B cell (primary cell): ENCODE measurements around the gene TIMM21.

ENCODE experiments used
- EZH2 ChIP-seq: IDR thresholded peaks from 2 replicates; pipeline ENCODE4 v1.6.1; 2012; ENCODE audit warnings: borderline replicate concordance, low read depth, mild to moderate bottlenecking, moderate library complexity, low read length; ENCODE audit not compliant: insufficient read depth, poor library complexity, severe bottlenecking
- TF ChIP-seq, protein P1 (sequence below): fragments of 200-600 bp; IDR thresholded peaks from one replicate; pipeline ENCODE4 v1.8.0; 2022; ENCODE audit warnings: antibody characterized with exemption, mild to moderate bottlenecking

DNA sequence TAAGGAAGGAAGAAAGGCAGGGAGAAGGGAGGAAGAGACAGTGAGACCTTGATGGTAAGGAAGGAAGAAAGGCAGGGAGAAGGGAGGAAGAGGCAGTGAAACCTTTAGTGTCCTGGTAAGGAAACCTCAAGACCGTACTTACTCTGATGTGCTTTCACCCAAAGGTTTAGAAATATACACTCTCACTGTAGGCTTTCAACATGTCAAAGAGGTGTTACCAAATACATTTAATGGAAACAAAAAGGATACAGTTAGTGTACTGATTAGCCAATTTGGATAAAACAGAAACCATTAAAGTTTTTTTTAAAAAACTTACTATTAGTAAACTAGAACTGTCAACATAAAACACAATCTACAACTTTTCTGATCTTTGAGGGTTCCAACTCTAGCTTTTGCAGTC lies 7.7 kb upstream of the TIMM21 start:
- TF ChIP-seq, protein P1, sequence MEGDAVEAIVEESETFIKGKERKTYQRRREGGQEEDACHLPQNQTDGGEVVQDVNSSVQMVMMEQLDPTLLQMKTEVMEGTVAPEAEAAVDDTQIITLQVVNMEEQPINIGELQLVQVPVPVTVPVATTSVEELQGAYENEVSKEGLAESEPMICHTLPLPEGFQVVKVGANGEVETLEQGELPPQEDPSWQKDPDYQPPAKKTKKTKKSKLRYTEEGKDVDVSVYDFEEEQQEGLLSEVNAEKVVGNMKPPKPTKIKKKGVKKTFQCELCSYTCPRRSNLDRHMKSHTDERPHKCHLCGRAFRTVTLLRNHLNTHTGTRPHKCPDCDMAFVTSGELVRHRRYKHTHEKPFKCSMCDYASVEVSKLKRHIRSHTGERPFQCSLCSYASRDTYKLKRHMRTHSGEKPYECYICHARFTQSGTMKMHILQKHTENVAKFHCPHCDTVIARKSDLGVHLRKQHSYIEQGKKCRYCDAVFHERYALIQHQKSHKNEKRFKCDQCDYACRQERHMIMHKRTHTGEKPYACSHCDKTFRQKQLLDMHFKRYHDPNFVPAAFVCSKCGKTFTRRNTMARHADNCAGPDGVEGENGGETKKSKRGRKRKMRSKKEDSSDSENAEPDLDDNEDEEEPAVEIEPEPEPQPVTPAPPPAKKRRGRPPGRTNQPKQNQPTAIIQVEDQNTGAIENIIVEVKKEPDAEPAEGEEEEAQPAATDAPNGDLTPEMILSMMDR, result no peak
- TF ChIP-seq EZH2, result no peak
